A549 (cell line): ENCODE measurements around the gene TRAK1. TPM values are rescaled to one million over a fixed set of nuclear protein-coding genes. Genes with fewer than 3 reads are reported as not detected.

Experiments
- ATAC-seq, 2 experiments: fragments of 200-7000 bp in 1 of 2; fragments of >200 bp in 1 of 2; cut with Nextera tagmentation in 1 of 2; cut with Tn5 transposase in 1 of 2; 3 replicates each; pipeline versions ENCODE4 v1.8.0 to v1.9.1; 2018 to 2020; ENCODE audit warnings: mild to moderate bottlenecking in 1 of 2, moderate library complexity in 1 of 2
- CTCF ChIA-PET: fragments of 300-600 bp; sonication (Branson Sonifier 250); formaldehyde crosslinking; extraction: SDS; loops from one replicate; lab custom pipeline; 2021; ENCODE audit warnings: antibody characterized with exemption, inconsistent platforms; lab: Yijun Ruan, JAX
- POLR2A ChIA-PET: fragments of 350-600 bp; formaldehyde crosslinking; extraction: SDS; loops from one replicate; lab custom pipeline; 2021; ENCODE audit warnings: antibody characterized with exemption, inconsistent platforms; lab: Yijun Ruan, JAX
- DNase-seq, 2 experiments: peaks; one replicate each; pipeline versions ENCODE4 v3.0.0 to v3.0.0-alpha.2; 2011 to 2016; ENCODE audit warnings: low read depth in 1 of 2, low spot score in 1 of 2
- FAIRE-seq: peaks from 2 replicates; lab custom pipeline; 2011; peaks lifted over from hg19 to GRCh38; lab: Jason Lieb, UNC
- H3K27ac ChIP-seq, 2 experiments: fragments of >200 bp; sonication (Bioruptor Twin); formaldehyde crosslinking; 3 replicates each; pipeline ENCODE4 v1.5.1; 2016 to 2017
- H3K4me1 ChIP-seq: fragments of >200 bp; sonication (Bioruptor Twin); formaldehyde crosslinking; 3 replicates; pipeline ENCODE4 v1.6.1; 2016
- H3K4me2 ChIP-seq: fragments of >200 bp; sonication (Bioruptor Twin); formaldehyde crosslinking; 3 replicates; pipeline ENCODE4 v1.6.1; 2016
- H3K4me3 ChIP-seq: fragments of >200 bp; sonication (Bioruptor Twin); formaldehyde crosslinking; 3 replicates; pipeline ENCODE4 v1.5.1; 2016
- H3K9me3 ChIP-seq: fragments of >200 bp; sonication (Bioruptor Twin); formaldehyde crosslinking; 3 replicates; pipeline ENCODE4 v1.6.1; 2016
- BHLHE40 ChIP-seq: IDR thresholded peaks from 2 replicates; pipeline ENCODE4 v1.6.1; 2012; ENCODE audit warnings: low read depth, low read length, inconsistent platforms
- CHD4 ChIP-seq: fragments of 200-600 bp; sonication (generic); IDR thresholded peaks from 2 replicates; pipeline ENCODE4 v1.6.1; 2016; ENCODE audit warnings: antibody characterized with exemption, mild to moderate bottlenecking, borderline replicate concordance
- EHF ChIP-seq: fragments of 250-450 bp; sonication (Bioruptor Pico); IDR thresholded peaks from 2 replicates; pipeline ENCODE4 v1.5.0; 2020; ENCODE audit warnings: mild to moderate bottlenecking
- EHMT2 ChIP-seq: fragments of 200-600 bp; sonication (generic); IDR thresholded peaks from 2 replicates; pipeline ENCODE4 v1.6.1; 2016; ENCODE audit warnings: antibody characterized with exemption, low read depth, mild to moderate bottlenecking, moderate library complexity
- FOSB ChIP-seq: fragments of 250-450 bp; sonication (Bioruptor Pico); IDR thresholded peaks from 2 replicates; pipeline ENCODE4 v1.5.0; 2020; ENCODE audit warnings: mild to moderate bottlenecking, moderate library complexity
- GATA3 ChIP-seq: IDR thresholded peaks from 2 replicates; pipeline ENCODE4 v1.6.1; 2012; ENCODE audit warnings: borderline replicate concordance
- HEYL ChIP-seq: fragments of 250-450 bp; sonication (Bioruptor Pico); IDR thresholded peaks from 2 replicates; pipeline ENCODE4 v1.8.0; 2021; ENCODE audit warnings: mild to moderate bottlenecking, moderate library complexity
- HOXB13 ChIP-seq: fragments of 250-450 bp; sonication (Bioruptor Pico); IDR thresholded peaks from 2 replicates; pipeline ENCODE4 v1.5.0; 2020; ENCODE audit warnings: low read depth, mild to moderate bottlenecking, moderate library complexity
- HOXB5 ChIP-seq: fragments of 250-450 bp; sonication (Bioruptor Pico); IDR thresholded peaks from 2 replicates; pipeline ENCODE4 v1.5.0; 2020; ENCODE audit warnings: mild to moderate bottlenecking, moderate library complexity
- JUNB ChIP-seq: fragments of >200 bp; sonication (Bioruptor Twin); formaldehyde crosslinking; IDR thresholded peaks from 2 replicates; pipeline ENCODE4 v1.6.1; 2016
- KDM1A ChIP-seq: fragments of 200-600 bp; sonication (generic); IDR thresholded peaks from 2 replicates; pipeline ENCODE4 v1.6.1; 2016; ENCODE audit warnings: low read depth, mild to moderate bottlenecking
- KDM5A ChIP-seq: fragments of 200-600 bp; sonication (generic); IDR thresholded peaks from 2 replicates; pipeline ENCODE4 v1.6.1; 2016; ENCODE audit warnings: antibody characterized with exemption, mild to moderate bottlenecking
- MAZ ChIP-seq: fragments of 150-350 bp; IDR thresholded peaks from 2 replicates; pipeline ENCODE4 v1.6.1; 2014; ENCODE audit warnings: antibody characterized with exemption, low read depth, low read length, borderline replicate concordance
- MYC ChIP-seq: IDR thresholded peaks from 2 replicates; pipeline ENCODE4 v1.6.1; 2012; ENCODE audit warnings: mild to moderate bottlenecking, inconsistent platforms, low read length, improper control_type of control experiment, borderline replicate concordance
- NPAS2 ChIP-seq: fragments of 250-450 bp; sonication (Bioruptor Pico); IDR thresholded peaks from 2 replicates; pipeline ENCODE4 v1.8.0; 2022; ENCODE audit warnings: mild to moderate bottlenecking, moderate library complexity, borderline replicate concordance
- NR3C1 ChIP-seq: fragments of >200 bp; sonication (Bioruptor Twin); formaldehyde crosslinking; IDR thresholded peaks from 3 replicates; pipeline ENCODE4 v1.6.1; 2017
- POLR2A ChIP-seq: IDR thresholded peaks from 2 replicates; pipeline ENCODE4 v1.6.1; 2012; ENCODE audit warnings: mild to moderate bottlenecking, low read length
- RAD21 ChIP-seq, 2 experiments: fragments of >200 bp in 1 of 2; sonication (Bioruptor Twin) in 1 of 2; formaldehyde crosslinking in 1 of 2; IDR thresholded peaks in 1 of 2; conservative IDR thresholded peaks in 1 of 2; 2 replicates in 1 of 2; 3 replicates in 1 of 2; pipeline ENCODE4 v1.6.1; 2012 to 2018; ENCODE audit warnings: inconsistent platforms in 1 of 2
- RARB ChIP-seq: fragments of 250-450 bp; sonication (Bioruptor Pico); IDR thresholded peaks from 2 replicates; pipeline ENCODE4 v1.8.0; 2021; ENCODE audit warnings: mild to moderate bottlenecking, moderate library complexity
- RCOR1 ChIP-seq: fragments of 150-350 bp; IDR thresholded peaks from 2 replicates; pipeline ENCODE4 v1.6.1; 2014; ENCODE audit warnings: antibody characterized with exemption, low read length, low read depth
- RNF2 ChIP-seq: fragments of 200-600 bp; sonication (generic); IDR thresholded peaks from 2 replicates; pipeline ENCODE4 v1.6.1; 2016; ENCODE audit warnings: low read depth, mild to moderate bottlenecking, antibody characterized with exemption, moderate library complexity, borderline replicate concordance
- SMC3 ChIP-seq: fragments of >200 bp; sonication (Bioruptor Twin); formaldehyde crosslinking; IDR thresholded peaks from 3 replicates; pipeline ENCODE4 v1.6.1; 2018; ENCODE audit warnings: inconsistent platforms
- SREBF2 ChIP-seq: fragments of 450-650 bp; IDR thresholded peaks from 2 replicates; pipeline ENCODE4 v1.6.1; 2014; ENCODE audit warnings: mild to moderate bottlenecking, moderate library complexity
- TFCP2L1 ChIP-seq: fragments of 250-450 bp; sonication (Bioruptor Pico); IDR thresholded peaks from 2 replicates; pipeline ENCODE4 v1.5.0; 2021; ENCODE audit warnings: mild to moderate bottlenecking
- ZFP36 ChIP-seq: fragments of 450-650 bp; IDR thresholded peaks from 2 replicates; pipeline ENCODE4 v1.6.1; 2014; ENCODE audit warnings: borderline replicate concordance; ENCODE audit not compliant: partially characterized antibody
- WGBS: methylation state at CpG from one replicate; pipeline ENCODE4 v1.1.6; 2017; ENCODE audit errors: missing lambda C conversion rate; 5-methylcytosine and 5-hydroxymethylcytosine counted together
- polyA plus RNA-seq, 4 experiments: library from polyadenylated mRNA; depleted of rRNA in 3 of 4; stranded (reverse); fragments of >200 nt; fragmentation: RNase III in 1 of 4; extraction: RNeasy Plus Mini Kit Qiagen cat#74134 plus additional on column Dnase treatment in 1 of 4; gene quantifications; 2 replicates in 3 of 4; 3 replicates in 1 of 4; pipeline ENCODE4 v1.2.3, GENCODE V29; 2011 to 2017
- TF ChIP-seq, protein P1 (sequence below): IDR thresholded peaks from 2 replicates; pipeline ENCODE4 v1.6.1; 2012
- TF ChIP-seq, protein P2 (sequence below): IDR thresholded peaks from 2 replicates; pipeline ENCODE4 v1.6.1; 2012; ENCODE audit warnings: low read depth, borderline replicate concordance
- TF ChIP-seq, protein P3 (sequence below): fragments of >200 bp; sonication (Bioruptor Twin); formaldehyde crosslinking; IDR thresholded peaks from 3 replicates; pipeline ENCODE4 v1.5.1; 2016

TRAK1 gene
- polyA plus RNA-seq, 2 of the 4 experiments (the other 2 are of a cell fraction) = 12.2 to 22.3 TPM

DNA sequence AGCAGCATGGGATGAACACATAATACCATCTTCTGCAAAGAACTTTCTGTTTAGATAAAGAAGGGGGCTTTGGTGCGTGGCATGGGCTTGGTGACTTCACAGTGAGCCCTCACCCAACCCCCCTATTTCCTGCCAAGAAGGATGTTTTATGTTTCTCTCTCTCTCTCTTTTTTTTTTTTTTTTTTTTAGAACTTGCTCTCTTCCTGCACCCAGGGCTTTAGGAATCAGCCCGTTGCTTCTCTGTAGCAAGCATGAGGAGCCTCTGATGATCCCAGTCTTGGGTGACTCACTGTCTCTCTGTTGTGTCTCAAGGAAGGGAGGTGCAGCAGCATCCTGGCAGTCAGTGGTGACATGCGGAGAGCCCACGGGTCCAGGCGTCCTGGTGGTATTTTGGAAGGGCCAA, 125.8 kb downstream of the TRAK1 start (continued):
- TF ChIP-seq KDM5A (no peak), EHMT2 (no peak), EHF (CRISPR knock-in tag) (no peak)

DNA sequence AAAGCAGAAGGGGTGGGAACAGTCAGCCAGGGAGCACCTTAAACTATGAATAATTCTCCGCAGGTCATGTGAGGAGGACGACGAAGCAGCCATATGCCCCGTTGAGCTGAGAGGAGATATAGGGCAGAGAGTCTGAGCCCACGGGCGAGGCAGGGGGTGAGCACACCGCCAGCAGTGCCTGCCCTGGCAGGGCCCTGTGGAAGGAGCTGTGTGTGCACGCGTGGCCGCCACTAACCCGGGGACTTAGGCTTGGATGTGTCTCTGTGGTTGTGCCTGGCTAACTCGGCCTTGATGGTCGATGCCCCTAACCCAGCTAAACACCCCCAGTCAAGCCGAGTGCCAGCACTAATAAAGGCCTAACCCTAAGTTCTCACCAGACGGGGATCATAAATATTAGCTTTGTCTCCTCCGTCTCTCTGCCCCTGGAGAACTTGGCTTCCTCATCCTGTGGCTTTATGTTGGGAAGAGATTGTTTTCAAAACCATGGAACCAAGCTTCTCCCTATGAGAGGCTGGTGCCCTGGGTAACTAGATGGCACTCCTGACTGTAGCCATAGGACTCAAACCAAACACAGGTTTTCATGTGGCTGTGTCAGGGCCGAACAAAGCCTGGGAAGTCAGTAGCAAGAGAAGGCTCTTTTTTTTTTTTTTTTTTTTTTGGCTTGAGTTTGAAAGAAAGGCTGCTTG, 129.4 kb downstream of the TRAK1 start:
- WGBS = 88% methylated on average over 10 of the region's 17 CpGs
- no peak for ATAC-seq
- FAIRE-seq = no peak
- Histone ChIP-seq H3K27ac (no peak overlapping the region), H3K4me2 (no peak overlapping the region), H3K4me1 (no peaks in the 10 kb centered on the region), H3K4me3 (no peak overlapping the region), H3K9me3 (no peaks in the 10 kb centered on the region)
- no peak for TF ChIP-seq ZFP36
- TF ChIP-seq BHLHE40 = no peak
- no peak for TF ChIP-seq SMC3
- no peak for TF ChIP-seq POLR2A
- TF ChIP-seq RARB = no peak
- TF ChIP-seq, protein P1, sequence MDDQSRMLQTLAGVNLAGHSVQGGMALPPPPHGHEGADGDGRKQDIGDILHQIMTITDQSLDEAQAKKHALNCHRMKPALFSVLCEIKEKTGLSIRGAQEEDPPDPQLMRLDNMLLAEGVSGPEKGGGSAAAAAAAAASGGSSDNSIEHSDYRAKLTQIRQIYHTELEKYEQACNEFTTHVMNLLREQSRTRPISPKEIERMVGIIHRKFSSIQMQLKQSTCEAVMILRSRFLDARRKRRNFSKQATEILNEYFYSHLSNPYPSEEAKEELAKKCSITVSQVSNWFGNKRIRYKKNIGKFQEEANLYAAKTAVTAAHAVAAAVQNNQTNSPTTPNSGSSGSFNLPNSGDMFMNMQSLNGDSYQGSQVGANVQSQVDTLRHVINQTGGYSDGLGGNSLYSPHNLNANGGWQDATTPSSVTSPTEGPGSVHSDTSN = no peak
- TF ChIP-seq MYC = no peak
- no peak for TF ChIP-seq NPAS2 (CRISPR knock-in tag)
- no peak for TF ChIP-seq RNF2
- no peak for TF ChIP-seq HEYL (CRISPR knock-in tag)
- ChIA-PET CTCF (interaction anchor here (0.6 to 1.6 kb wide), 5 partner anchors 9 to 188 kb away, joined by 3 to 6 read pairs (median 3); no protein-coding TSS in a partner anchor), POLR2A (no interaction called here)
- DNase-seq = no peak

DNA sequence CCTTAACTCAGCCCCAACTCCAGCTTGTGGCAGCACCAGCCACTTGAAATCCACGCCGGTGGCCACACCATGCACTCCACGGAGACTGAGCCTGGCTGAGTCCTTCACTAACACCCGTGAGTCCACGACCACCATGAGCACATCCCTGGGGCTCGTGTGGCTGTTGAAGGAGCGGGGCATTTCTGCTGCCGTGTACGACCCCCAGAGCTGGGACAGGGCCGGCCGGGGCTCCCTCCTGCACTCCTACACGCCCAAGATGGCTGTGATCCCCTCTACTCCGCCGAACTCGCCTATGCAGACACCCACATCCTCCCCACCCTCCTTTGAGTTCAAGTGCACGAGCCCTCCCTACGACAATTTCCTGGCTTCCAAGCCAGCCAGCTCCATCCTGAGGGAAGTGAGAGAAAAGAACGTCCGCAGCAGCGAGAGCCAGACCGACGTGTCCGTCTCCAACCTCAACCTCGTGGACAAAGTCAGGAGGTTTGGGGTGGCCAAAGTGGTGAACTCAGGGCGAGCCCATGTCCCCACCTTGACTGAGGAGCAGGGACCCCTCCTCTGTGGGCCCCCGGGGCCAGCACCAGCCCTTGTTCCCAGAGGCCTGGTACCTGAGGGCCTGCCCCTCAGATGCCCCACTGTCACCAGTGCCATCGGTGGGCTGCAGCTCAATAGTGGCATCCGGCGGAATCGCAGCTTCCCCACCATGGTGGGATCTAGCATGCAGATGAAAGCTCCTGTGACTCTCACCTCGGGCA, 132.0 kb downstream of the TRAK1 start:
- DNase-seq = no peak
- Histone ChIP-seq H3K4me2 (no peak overlapping the region), H3K4me1 (no peaks in the 10 kb centered on the region), H3K9me3 (no peaks in the 10 kb centered on the region), H3K4me3 (no peak overlapping the region), H3K27ac (no peak overlapping the region)
- ChIA-PET POLR2A (no interaction called here), CTCF (interaction anchor here (0.8 to 1.7 kb wide), 5 partner anchors 25 to 658 kb away, joined by 3 to 4 read pairs (median 3); no protein-coding TSS in a partner anchor)
- FAIRE-seq = no peak
- TF ChIP-seq NPAS2 (CRISPR knock-in tag) (no peak), MAZ (no peak), RAD21 (conservative IDR thresholded peaks at IDR 0.05 in 1 of 2, IDR thresholded peaks at IDR 0.05 in 1 of 2) (no peak), JUNB (no peak), HOXB13 (CRISPR knock-in tag) (no peak), BHLHE40 (no peak), EHF (CRISPR knock-in tag) (no peak), SMC3 (no peak), FOSB (CRISPR knock-in tag) (no peak), SREBF2 (no peak), GATA3 (no peak), NR3C1 (no peak), CHD4 (no peak), TFCP2L1 (no peak), HOXB5 (no peak), RCOR1 (no peak), KDM1A (no peak)
- TF ChIP-seq, protein P2, sequence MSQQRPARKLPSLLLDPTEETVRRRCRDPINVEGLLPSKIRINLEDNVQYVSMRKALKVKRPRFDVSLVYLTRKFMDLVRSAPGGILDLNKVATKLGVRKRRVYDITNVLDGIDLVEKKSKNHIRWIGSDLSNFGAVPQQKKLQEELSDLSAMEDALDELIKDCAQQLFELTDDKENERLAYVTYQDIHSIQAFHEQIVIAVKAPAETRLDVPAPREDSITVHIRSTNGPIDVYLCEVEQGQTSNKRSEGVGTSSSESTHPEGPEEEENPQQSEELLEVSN = no peak
- TF ChIP-seq, protein P3, sequence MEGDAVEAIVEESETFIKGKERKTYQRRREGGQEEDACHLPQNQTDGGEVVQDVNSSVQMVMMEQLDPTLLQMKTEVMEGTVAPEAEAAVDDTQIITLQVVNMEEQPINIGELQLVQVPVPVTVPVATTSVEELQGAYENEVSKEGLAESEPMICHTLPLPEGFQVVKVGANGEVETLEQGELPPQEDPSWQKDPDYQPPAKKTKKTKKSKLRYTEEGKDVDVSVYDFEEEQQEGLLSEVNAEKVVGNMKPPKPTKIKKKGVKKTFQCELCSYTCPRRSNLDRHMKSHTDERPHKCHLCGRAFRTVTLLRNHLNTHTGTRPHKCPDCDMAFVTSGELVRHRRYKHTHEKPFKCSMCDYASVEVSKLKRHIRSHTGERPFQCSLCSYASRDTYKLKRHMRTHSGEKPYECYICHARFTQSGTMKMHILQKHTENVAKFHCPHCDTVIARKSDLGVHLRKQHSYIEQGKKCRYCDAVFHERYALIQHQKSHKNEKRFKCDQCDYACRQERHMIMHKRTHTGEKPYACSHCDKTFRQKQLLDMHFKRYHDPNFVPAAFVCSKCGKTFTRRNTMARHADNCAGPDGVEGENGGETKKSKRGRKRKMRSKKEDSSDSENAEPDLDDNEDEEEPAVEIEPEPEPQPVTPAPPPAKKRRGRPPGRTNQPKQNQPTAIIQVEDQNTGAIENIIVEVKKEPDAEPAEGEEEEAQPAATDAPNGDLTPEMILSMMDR = no peak
- TF ChIP-seq, protein P1 = no peak
- ATAC-seq = no peak
- WGBS = 92% methylated on average over 24 of the region's 31 CpGs
